Coronary artery (tissue), 2 donors: ENCODE results near the gene GMDS.

Source experiments
- DNase-seq: peaks from one replicate; pipeline ENCODE4 v3.0.0-alpha.2; 2017; ENCODE audit warnings: low spot score
- H3K27ac ChIP-seq, 2 donors: fragments of 200-600 bp; sonication (generic); one replicate each; pipeline ENCODE4 v1.5.1; 2016 to 2019
- H3K4me3 ChIP-seq: fragments of 200-600 bp; sonication (generic); 2 replicates; pipeline ENCODE4 v1.5.1; 2016; ENCODE audit warnings: mild to moderate bottlenecking, moderate library complexity
- CTCF ChIP-seq: fragments of 200-600 bp; sonication (generic); IDR thresholded peaks from one replicate; pipeline ENCODE4 v1.5.1; 2019; ENCODE audit warnings: antibody characterized with exemption

Gene GMDS

GRCh38 chr6:1576711-1577110, 668.7 kb downstream of the GMDS start:
- no peak for DNase-seq
- Histone ChIP-seq H3K27ac (no peak overlapping the region), H3K4me3 (no peak overlapping the region)
- no peak for TF ChIP-seq CTCF

DNA sequence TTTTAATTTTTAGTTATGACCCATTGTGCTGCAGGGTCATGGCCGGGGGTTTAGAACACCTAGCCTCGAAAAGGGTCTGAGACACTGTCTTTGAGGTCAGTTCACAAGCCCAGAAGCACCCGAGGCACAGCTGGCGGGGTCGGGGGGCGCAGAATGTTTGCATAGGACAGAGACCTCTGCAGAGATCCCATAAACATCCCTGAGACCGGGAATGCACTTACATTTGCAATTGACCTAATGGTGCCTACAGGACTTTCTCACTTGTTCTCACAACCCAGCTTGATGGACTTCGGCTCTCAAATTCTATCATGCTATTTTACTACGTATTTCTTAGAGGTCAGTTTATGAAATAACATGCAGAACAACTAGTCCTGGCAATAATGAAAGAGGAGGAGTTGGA, 669.2 kb downstream of the GMDS start:
- no peak for DNase-seq
- Histone ChIP-seq H3K4me3 (peak overlapping the region; percentile 61), H3K27ac (peak overlapping the region; percentile 90 to 91)
- TF ChIP-seq CTCF = no peak

DNA sequence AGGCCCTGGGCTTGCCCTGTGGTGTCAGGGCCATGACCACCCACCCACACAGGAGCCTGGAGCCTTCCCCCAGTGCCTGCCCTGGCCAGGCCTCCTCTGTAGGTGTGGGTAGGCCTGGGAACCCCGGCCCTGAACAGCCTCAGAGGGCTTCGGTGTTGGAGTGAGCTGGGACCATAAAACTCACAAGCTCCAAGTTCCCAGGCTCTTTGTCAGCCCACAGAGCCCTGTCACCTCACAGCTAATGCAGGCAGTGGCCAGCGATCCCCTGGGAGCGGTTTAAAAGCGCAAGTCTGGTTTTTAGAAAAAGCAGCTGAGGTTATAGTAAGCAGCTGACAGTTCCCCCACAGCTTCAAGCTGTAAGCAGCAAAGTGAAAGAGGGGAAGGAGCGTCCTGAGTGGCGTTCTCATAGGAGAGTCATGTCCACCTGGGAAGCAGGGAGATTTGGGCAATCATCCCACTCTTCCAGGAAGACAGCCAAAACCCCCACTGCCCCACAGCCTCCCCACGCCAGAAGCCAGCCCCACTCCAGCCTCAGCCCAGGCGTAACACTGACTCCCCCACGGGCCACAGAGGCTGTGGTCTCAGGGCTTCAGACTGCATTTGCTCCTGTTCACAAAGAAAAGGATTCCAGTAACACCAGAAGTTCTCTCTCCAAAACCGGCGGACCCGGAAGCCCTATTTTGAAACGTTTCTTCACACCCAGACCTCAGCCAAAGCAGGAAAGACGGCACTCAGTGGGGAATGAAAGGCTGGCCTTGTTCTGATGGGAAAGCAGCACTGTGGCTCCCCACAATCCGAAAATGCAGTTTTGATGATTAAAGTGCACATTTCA, 670.0 kb downstream of the GMDS start:
- Histone ChIP-seq H3K4me3 (peak overlapping the region; percentile 61), H3K27ac (peak overlapping the region; percentile 90 to 91)
- DNase-seq = no peak
- no peak for TF ChIP-seq CTCF

GRCh38 chr6:1574890-1575209, 670.6 kb downstream of the GMDS start:
- Histone ChIP-seq H3K27ac (peak overlapping the region; percentile 90 to 91), H3K4me3 (peak overlapping the region; percentile 61)
- no peak for DNase-seq
- TF ChIP-seq CTCF = no peak

DNA sequence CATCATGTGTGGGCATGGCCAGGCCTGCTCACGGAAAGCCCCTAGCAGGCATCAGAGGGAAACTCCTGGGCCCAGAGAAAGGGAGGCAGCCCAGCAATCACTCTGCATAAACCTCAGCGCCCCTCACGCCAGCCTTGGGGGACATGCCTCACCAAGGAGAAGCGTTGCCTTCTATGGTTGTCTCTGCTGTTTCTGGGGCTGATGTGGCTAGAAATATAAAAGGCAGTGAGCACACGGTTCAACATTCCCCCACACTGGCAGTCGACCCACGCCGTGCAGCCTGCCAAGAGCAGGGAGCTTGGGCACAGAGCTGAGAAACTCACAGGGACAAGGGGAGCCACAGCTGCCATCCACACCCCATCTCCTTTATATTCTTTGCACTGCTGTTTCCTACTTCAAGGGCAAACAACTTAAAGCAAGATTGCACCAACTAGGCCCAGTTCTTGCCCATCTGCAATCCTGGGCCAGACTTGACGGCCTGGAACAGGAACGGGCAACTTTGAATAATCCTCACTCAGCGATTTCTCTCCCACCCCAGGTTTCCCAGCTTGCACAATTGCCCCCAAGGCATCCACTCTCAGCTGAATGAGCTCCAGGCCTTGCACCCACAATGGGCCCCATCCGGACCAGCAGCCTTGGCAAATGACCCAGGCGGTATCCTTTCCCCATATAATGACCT, 671.2 kb downstream of the GMDS start:
- no peak for TF ChIP-seq CTCF
- Histone ChIP-seq H3K4me3 (no peak overlapping the region), H3K27ac (peak overlapping the region; percentile 90 to 91)
- no peak for DNase-seq
